Adrenal gland (tissue), 12 donors: ENCODE measurements around the gene RGS2. TPM values are rescaled to one million over a fixed set of nuclear protein-coding genes. Genes with fewer than 3 reads are reported as not detected.

Experiments
- DNase-seq, 7 donors: peaks; one replicate each; pipeline ENCODE4 v3.0.0-alpha.2; 2019 to 2020
- H3K27ac ChIP-seq, 5 donors: fragments of 200-600 bp; sonication (generic) in 4 of 5; 1 replicate in 3 of 5; 2 replicates in 2 of 5; pipeline versions ENCODE4 v1.5.1 to v1.8.0; 2016 to 2020; ENCODE audit warnings: mild to moderate bottlenecking in 1 of 5
- H3K27me3 ChIP-seq: fragments of 200-600 bp; 2 replicates; pipeline ENCODE4 v1.8.0; 2021
- H3K36me3 ChIP-seq, 2 donors: fragments of 200-600 bp; replicated peaks in 1 of 2; 1 replicate in 1 of 2; 2 replicates in 1 of 2; pipeline versions ENCODE4 v1.5.1 to v1.8.0; 2018 to 2022
- H3K4me1 ChIP-seq, 2 donors: fragments of 200-600 bp; replicated peaks in 1 of 2; 1 replicate in 1 of 2; 2 replicates in 1 of 2; pipeline versions ENCODE4 v1.5.1 to v1.8.0; 2018 to 2021
- H3K4me3 ChIP-seq, 4 donors: fragments of 200-600 bp; sonication (generic) in 3 of 4; one replicate each; pipeline ENCODE4 v1.5.1; 2016 to 2018
- H3K9me3 ChIP-seq, 3 donors: fragments of 200-600 bp; sonication (generic) in 1 of 3; replicated peaks in 1 of 3; 1 replicate in 2 of 3; 2 replicates in 1 of 3; pipeline versions ENCODE4 v1.5.1 to v1.8.0; 2016 to 2021
- POLR2A ChIP-seq, 2 donors: fragments of 450-650 bp; IDR thresholded peaks; one replicate each; pipeline ENCODE4 v1.6.1; 2017; ENCODE audit warnings: antibody characterized with exemption in 2 of 2, mild to moderate bottlenecking in 2 of 2, moderate library complexity in 1 of 2
- WGBS, 4 donors: extraction: QIAGEN DNeasy Blood & Tissue Kit in 2 of 4; methylation state at CpG; one replicate each; pipeline versions ENCODE4 v1.1.5 to v1.1.7; 2013 to 2017; 5-methylcytosine and 5-hydroxymethylcytosine counted together
- intact Hi-C, 2 donors: fragments of 100-400 bp; cut with DNase I; formaldehyde crosslinking; loops; one replicate each; pipeline versions ENCODE4 v1.14.1 to v1.15.0; 2022 to 2023
- polyA plus RNA-seq, 3 donors: library from polyadenylated mRNA; stranded (reverse); fragments of 200-250 nt in 2 of 3; fragments of 350-450 nt in 1 of 3; fragmentation: Illumina TruSeq in 1 of 3; extraction: RNeasy Lipid Tissue Mini Kit (QIAGEN cat#74804) in 1 of 3; gene quantifications; one replicate each; pipeline ENCODE4 v1.2.3, GENCODE V29; 2013 to 2014
- total RNA-seq, 9 donors: library from RNA; depleted of rRNA in 4 of 9; stranded (reverse); fragments of >200 nt in 4 of 9; fragments of 120-200 nt in 1 of 9; fragmentation: NEBNext Ultra II Directional in 1 of 9; extraction: Animal tissue kit (Norgen Biotek cat#: 25700) in 1 of 9; gene quantifications; one replicate each; pipeline versions ENCODE4 v1.1.0 to v1.2.4, GENCODE V29; 2013 to 2023
- TF ChIP-seq, protein P1 (sequence below), 6 experiments: fragments of 450-650 bp in 4 of 6; fragments of 200-600 bp in 2 of 6; sonication (generic) in 1 of 6; IDR thresholded peaks; 1 replicate in 5 of 6; 2 replicates in 1 of 6; pipeline versions ENCODE4 v1.5.1 to v1.8.0; 2016 to 2021; ENCODE audit warnings: antibody characterized with exemption in 6 of 6, mild to moderate bottlenecking in 2 of 6, moderate library complexity in 1 of 6
- donor health status: healthy with polysubstance abuse.
- donor health status: Bipolar disorder and iron deficiency.
- donor health status: DM: yes; HTN: yes; CAD: no.
- donor health status: DM: no; HTN: no; CAD: no.
- donor health status: DM: no; HTN: no; CAD: no.
- donor health status: DM: yes; HTN: yes; CAD: no.

The RGS2 gene
- total and polyA plus RNA-seq, 12 donors = 96.9 to 476 (median 162) TPM

DNA sequence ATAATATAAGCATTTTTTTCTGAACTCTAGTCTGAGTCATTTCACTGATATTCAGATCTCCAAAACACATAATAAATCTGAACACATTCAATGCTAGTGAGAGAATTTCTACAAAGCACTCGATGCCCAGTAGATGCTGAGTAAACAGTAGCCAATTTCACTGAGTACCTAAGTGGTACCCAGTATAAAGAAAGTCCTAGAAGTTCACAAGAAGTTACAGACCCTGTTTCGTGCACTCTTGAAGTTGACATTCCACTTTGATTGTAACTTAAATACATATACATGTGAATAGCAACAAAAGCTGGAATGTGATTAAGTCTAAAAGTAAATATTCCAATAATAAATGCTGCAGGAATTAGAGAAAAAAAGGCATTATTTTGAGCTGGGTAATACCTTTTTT is 33.2 kb upstream of the RGS2 start:
- intact Hi-C loops = no loop called here
- Histone ChIP-seq H3K4me1 (no peaks in the 10 kb centered on the region), H3K27ac (no peak overlapping the region), H3K9me3 (no peaks in the 10 kb centered on the region), H3K27me3 (no peaks in the 10 kb centered on the region), H3K4me3 (no peak overlapping the region), H3K36me3 (no peaks in the 10 kb centered on the region)
- TF ChIP-seq, protein P1, sequence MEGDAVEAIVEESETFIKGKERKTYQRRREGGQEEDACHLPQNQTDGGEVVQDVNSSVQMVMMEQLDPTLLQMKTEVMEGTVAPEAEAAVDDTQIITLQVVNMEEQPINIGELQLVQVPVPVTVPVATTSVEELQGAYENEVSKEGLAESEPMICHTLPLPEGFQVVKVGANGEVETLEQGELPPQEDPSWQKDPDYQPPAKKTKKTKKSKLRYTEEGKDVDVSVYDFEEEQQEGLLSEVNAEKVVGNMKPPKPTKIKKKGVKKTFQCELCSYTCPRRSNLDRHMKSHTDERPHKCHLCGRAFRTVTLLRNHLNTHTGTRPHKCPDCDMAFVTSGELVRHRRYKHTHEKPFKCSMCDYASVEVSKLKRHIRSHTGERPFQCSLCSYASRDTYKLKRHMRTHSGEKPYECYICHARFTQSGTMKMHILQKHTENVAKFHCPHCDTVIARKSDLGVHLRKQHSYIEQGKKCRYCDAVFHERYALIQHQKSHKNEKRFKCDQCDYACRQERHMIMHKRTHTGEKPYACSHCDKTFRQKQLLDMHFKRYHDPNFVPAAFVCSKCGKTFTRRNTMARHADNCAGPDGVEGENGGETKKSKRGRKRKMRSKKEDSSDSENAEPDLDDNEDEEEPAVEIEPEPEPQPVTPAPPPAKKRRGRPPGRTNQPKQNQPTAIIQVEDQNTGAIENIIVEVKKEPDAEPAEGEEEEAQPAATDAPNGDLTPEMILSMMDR (IDR thresholded peaks at IDR 0.05) = no peak
- no peak for TF ChIP-seq POLR2A (IDR thresholded peaks at IDR 0.05)
- DNase-seq = no peak
- WGBS, 4 donors = 64 to 74% (median 69%) methylated on average over 2 of the region's 2 CpGs

DNA sequence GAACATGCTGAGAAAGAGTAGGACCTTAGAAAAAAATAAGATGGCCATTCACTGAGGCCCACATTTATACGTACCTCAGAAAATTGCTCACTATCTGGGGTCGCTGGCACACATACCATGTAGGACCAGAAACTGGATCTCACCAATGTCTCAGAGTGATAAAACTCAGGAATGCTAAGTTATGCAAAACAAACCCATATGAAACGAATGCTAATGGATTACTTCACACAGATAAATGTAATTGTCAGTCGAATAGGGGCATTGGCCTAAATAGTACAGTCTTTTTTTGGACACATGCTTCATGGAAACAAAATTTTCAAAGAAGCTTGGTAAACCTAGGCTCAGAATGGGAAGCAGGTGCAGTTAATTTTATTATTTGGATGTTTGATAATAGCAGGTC is 32.6 kb upstream of the RGS2 start:
- DNase-seq = no peak
- H3K4me3 ChIP-seq = no peak overlapping the region
- intact Hi-C loops = no loop called here
- no peaks in the 10 kb centered on the region for H3K9me3 ChIP-seq
- H3K27ac ChIP-seq = no peak overlapping the region
- 78 to 93% (median 91%) methylated on average over 4 of the region's 4 CpGs for WGBS, 4 donors
- TF ChIP-seq, protein P1 (IDR thresholded peaks at IDR 0.05) = no peak
- no peak for TF ChIP-seq POLR2A (IDR thresholded peaks at IDR 0.05)
- H3K4me1 ChIP-seq = no peaks in the 10 kb centered on the region
- no peaks in the 10 kb centered on the region for H3K27me3 ChIP-seq
- H3K36me3 ChIP-seq = no peaks in the 10 kb centered on the region

DNA sequence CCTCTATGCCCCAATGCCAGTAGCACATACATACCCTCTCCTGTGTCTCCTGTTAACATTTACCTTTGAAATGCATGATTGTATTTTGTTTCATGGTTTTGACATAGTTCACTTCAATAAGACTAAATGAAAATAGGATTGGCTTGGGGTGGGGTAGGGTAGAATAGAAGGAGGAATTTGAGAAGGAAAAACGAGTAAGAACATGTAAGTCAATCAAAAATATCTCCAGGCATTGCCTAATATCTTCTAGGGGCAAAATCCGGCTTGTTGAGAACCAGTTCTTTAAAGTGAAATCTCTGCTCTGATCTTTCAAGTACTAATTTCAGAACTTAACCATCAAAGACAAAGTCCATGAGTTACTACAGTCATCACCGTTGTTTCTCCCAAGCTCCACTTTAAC is 31.8 kb upstream of the RGS2 start:
- Histone ChIP-seq H3K27ac (no peak overlapping the region), H3K4me3 (no peak overlapping the region), H3K4me1 (no peaks in the 10 kb centered on the region), H3K36me3 (no peaks in the 10 kb centered on the region), H3K27me3 (no peaks in the 10 kb centered on the region), H3K9me3 (no peaks in the 10 kb centered on the region)
- WGBS, 4 donors = 78 to 85% (median 83%) methylated on average over 3 of the region's 3 CpGs
- intact Hi-C loops = no loop called here
- TF ChIP-seq, protein P1 (IDR thresholded peaks at IDR 0.05) = no peak
- TF ChIP-seq POLR2A (IDR thresholded peaks at IDR 0.05) = no peak
- no peak for DNase-seq

GRCh38 chr1:192783791-192784190 is 25.0 kb upstream of the RGS2 start:
- Histone ChIP-seq H3K36me3 (no peaks in the 10 kb centered on the region), H3K4me1 (peaks cover 0 to 24% of the 10 kb centered on the region in 2 donors), H3K9me3 (no peaks in the 10 kb centered on the region), H3K4me3 (no peak overlapping the region), H3K27ac (no peak overlapping the region), H3K27me3 (no peaks in the 10 kb centered on the region)
- TF ChIP-seq POLR2A (IDR thresholded peaks at IDR 0.05) = no peak
- TF ChIP-seq, protein P1 (IDR thresholded peaks at IDR 0.05) = no peak
- no peak for DNase-seq
- intact Hi-C loops = no loop called here
- WGBS, 4 donors = 91 to 97% (median 96%) methylated on average over 6 of the region's 6 CpGs
